ENCODE results near the gene BLCAP.
"Not testable (repeated sequence)": the region's sequence is repeated elsewhere in the genome, so short reads cannot be mapped to it uniquely, and the experiment has no call there.

- TF ChIP-seq CTCF (IDR thresholded peaks at IDR 0.05; ENCODE audit: insufficient read depth, low read length); POLR2AphosphoS5 (IDR thresholded peaks at IDR 0.05; ENCODE audit: low read depth): not testable (repeated sequence)
Observed at GRCh38 chr20:37554721-37555298, 27.1 kb upstream of the BLCAP start.

Data from HL-60 (cell line).